Activated T-cell treated with anti-CD3 and anti-CD28 coated beads for 48 hours (primary cell): ENCODE data around the gene LCNL1.

Experiments used
- DNase-seq: peaks from one replicate; pipeline ENCODE4 v3.0.0-alpha.2; 2020; ENCODE audit warnings: low read depth

The LCNL1 gene

DNA sequence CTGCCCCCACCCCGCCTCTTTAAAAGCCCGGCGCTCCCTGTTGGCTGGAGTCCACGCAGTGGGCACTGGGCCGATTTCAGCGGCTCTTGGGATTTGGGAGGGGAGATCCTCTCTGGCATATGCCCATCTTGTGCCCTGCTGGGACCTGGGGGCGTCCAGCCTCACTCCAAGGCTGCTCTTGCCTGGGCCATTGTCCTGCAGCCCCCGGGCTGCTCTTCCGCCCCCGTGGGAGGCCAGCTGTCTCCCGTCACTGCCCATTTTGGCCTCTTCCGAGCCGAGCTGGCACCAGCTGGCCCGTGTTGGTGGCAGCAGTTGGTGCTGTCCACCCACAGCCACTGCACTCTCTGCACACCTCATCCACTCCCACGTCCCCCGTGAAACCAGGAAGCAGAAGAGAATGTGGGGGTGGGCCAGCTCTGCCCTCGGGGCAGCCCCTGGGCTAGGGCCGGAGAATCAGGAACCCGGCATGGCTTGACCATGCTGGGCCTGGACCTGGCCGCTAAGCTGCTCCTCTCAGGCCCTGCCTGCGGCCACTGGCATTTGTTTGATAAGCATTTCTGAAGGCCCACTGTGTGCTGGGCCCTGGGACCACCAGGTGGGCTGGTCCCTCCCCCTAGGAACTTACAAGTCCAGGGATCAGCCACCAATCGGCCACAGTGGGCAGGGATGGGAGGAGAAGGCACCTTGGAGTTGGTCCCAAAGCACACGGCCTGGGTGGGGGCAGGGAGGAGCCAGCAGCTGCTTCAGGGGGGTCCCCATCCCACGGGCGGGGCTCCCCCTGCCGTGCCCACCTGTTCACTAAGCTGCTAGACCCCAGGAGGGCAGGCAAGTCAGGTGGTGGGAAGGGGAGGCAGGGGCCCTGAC lies 35.5 kb upstream of the LCNL1 start:
- DNase-seq = no peak

DNA sequence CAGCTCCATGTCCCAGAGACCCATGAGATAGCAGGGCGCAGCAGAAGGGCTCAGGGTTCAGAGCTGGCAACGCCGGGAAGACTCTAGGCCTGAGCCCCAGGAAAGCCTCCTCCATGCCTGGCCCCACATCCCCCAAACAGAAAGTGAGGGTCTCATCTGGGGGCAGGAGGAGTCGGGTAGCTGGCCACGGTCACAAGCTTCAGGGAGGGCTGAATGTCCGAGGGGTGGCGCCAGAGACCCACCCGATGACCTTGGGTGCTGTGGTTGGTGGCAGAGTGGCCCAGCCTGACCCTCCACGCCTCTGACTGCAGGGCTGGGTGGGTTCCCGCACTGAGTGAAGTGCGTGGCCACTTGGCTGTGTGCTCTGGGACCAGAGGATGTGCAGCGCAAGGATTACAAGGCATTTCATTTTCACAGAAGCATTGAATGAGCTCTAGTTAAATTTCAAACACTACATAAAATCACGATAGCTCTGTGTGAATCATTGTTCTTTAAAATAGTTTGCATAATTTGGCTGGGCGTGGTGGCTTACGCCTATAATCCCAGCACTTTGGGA lies 34.8 kb upstream of the LCNL1 start:
- DNase-seq = no peak

- DNase-seq = no peak
Observed at GRCh38 chr9:136949239-136949816, 33.5 kb upstream of the LCNL1 start.

DNA sequence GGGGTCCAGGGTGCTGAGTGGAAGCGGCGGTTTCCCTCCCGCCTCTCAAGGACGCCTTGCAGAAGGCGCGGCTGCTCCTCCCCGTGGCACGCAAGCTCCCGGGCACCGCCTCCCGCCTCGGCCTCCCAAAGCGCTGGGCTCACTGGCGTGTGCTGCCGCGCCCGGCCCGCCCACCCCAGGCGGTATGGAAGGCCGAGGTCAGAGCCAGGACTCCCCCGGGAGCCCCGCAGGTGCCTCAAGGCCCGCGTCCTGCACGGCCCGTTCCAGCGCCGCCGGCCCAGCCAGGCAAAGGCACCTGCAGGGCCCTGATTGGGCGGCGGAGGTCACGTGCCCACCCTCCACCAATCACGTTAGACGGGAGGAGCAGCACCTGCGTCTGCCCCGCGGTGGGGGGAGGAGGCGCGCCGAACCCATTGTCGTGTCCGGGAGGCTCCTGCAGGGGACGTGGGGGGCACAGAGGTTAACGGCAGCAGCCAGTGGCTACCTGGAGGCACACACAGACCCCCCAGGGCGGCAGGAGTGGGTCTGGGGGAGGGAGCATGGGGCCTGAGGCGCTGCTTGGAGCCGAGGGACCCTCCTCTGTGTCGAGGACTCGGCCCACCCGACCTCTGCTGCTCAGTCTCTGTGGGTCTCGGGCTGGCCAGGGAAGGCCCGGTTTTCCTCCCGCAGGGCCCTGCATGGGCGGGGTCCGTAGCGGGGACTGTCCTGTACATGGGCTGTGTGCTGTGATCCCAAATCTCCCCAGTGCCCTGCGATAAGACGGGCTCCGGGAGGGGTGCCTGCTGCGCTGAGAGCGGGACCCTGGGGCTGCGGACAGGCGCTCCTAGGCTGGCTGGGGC lies 32.8 kb upstream of the LCNL1 start:
- peak; percentile 93 for DNase-seq

- no peak for DNase-seq
Observed at GRCh38 chr9:136950656-136951276, 32.0 kb upstream of the LCNL1 start.

- no peak for DNase-seq
Observed at GRCh38 chr9:136951541-136952320, 31.1 kb upstream of the LCNL1 start, which contains the start of gene LCN12. LCN12 (plus strand) TSS chr9:136952273; CDS start chr9:136952328, 55 bp downstream.

GRCh38 chr9:136952321-136952850 lies 30.4 kb upstream of the LCNL1 start:
- no peak for DNase-seq

- no peak for DNase-seq
Observed at GRCh38 chr9:136952876-136953770, 29.7 kb upstream of the LCNL1 start.

DNA sequence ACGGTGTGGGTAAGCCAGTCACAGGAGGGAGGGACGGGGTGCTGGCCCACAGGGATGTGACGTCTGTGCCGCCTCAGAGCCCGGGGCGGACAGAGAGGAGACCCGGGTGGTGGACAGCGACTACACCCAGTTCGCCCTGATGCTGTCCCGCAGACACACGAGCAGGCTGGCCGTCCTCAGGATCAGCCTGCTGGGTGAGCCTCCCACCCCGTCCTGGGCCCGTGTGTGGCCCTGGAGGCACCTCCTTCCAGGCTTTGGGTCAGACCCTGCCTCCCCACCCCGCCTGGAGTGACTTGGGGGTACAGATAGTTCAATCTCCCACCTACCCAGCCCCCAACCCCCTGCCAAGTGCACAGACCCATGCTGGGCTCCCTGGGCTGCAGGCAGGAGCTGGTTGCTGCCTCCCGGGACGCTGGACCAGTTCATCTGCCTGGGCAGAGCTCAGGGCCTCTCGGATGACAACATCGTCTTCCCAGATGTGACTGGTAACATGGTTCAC lies 29.0 kb upstream of the LCNL1 start:
- no peak for DNase-seq

DNA sequence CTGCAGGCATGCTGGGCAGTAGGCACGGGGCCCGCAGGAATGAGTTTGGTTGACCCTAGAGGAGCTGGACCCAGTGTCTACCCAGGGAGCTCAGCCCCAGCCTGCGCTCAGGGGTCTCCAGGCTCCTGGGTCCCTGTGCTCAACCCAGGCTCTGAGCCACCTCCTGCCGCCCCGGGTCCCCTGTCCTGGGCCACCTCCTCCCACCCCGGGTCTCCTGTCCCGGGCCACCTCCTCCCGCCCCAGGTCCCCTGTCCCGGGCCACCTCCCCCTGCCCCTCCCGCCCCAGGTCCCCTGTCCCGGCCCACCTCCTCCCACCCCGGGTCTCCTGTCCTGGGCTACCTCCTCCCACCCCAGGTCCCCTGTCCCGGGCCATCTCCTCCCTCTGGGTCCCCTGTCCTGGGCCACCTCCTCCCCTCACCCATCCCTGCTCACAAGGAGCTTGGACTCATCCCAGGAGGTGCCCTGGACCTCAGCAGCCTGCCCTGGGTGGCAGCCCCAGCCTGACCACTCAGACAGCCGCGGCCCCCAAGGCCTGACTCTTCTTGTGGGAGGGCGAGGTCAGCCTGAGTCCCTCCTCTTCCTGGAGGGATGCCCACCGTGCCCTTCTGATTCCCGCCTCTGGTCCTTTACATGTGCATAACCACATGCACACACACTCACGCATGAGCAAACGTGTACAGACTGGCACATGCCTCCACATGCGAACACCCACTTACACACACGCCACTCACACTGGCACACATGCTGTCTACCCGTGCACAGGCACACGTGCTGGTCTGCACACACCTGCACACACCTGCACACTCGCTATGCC lies 28.3 kb upstream of the LCNL1 start:
- no peak for DNase-seq

- DNase-seq = no peak
Observed at GRCh38 chr9:136955202-136955942, 27.4 kb upstream of the LCNL1 start.

DNA sequence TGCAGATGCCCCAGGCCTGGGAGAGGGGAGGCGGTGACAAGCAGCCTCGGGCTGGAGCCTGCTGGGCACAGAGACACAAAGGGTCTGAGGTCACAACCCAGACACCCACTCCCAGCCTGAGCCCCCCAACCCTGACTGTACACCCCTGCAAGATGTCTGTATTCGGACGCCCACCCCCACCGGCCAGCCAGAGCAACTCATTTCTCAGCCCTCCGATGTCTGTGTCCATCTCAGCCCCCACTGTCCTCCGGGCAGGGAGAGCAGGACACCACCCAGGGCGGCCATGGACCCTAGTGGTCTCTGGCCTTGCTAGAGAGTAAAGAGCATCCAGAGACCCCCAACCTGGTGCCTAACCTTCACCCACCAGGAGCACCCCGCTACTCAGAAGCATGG lies 26.9 kb upstream of the LCNL1 start:
- DNase-seq = no peak

- no peak for DNase-seq
Observed at GRCh38 chr9:136956604-136957003, 26.2 kb upstream of the LCNL1 start.

DNA sequence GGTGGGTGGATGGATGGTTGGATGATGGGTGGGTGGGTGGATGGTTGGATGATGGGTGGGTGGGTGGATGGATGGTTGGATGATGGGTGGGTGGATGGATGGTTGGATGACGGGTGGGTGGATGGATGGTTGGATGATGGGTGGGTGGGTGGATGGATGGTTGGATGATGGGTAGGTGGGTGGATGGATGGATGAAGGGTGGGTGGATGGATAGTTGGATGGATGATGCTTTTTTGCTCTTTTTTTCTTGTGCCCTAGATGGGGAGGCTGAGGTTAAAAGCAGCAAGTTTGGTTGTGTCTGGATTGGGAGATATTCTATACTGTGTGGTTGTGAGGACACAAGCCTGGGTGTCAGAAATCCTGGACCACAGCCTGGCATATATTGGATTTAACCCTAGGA lies 25.3 kb upstream of the LCNL1 start:
- no peak for DNase-seq

DNA sequence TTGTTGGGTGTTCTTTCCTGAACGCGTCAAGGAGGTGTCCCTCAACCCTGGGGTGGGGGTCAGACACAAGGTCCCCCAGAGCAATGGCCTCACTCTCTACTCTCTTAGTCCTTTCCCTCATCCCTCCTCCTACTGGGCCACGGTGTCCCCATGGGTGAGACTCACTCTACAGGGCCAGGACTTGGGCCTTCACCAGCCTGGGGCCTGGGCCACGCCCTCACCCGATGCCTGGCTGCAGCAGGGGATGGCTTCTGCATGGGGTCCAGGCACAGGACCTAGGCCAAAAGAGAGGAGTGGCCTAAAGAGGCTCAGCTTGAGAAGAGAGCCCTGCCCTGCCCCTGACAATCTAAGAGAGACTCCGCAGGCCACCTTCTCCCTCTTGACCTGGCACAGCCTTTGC lies 24.9 kb upstream of the LCNL1 start:
- no peak for DNase-seq

DNA sequence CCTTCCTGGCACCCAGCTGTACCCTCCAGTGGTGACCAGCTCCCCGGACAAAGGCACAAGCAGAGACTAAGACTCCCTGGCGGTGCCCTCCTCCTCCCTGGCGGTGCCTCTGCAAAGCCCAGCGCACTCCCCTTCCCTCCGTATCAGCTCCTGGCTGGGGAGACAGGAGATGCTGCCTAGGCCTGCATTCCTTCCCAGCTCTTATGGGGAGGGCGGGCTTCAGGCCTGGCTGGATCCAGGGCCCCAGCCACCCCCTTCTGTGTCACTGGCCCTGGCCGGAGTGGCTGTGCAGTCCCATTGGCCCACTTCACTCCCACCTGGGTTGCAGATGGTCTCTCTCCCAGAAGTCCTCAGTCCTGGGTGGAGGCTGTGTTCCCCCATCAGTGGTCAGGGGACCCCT lies 24.3 kb upstream of the LCNL1 start:
- DNase-seq = no peak

- no peak for DNase-seq
Observed at GRCh38 chr9:136958898-136959850, 23.6 kb upstream of the LCNL1 start.
